Esophagus squamous epithelium (tissue), 4 donors: ENCODE results near the gene TLDC2.

Experiments
- CTCF ChIP-seq, 6 experiments: fragments of 450-650 bp in 4 of 6; fragments of 200-600 bp in 2 of 6; sonication (generic) in 2 of 6; IDR thresholded peaks; one replicate each; pipeline ENCODE4 v1.5.1; 2016 to 2019; ENCODE audit warnings: antibody characterized with exemption in 6 of 6, mild to moderate bottlenecking in 4 of 6, moderate library complexity in 4 of 6
- POLR2A ChIP-seq, 4 donors: fragments of 450-650 bp; IDR thresholded peaks; one replicate each; pipeline ENCODE4 v1.6.1; 2017; ENCODE audit warnings: antibody characterized with exemption in 4 of 4, mild to moderate bottlenecking in 4 of 4, moderate library complexity in 3 of 4

GRCh38 chr20:36883977-36884535 lies 8.1 kb downstream of the TLDC2 start:
- TF ChIP-seq CTCF (IDR thresholded peaks at IDR 0.05) (no peak), POLR2A (IDR thresholded peaks at IDR 0.05) (no peak)
